Choroid plexus epithelial cell (primary cell): ENCODE measurements around the gene ZCCHC14.

Experiments used
- DNase-seq: peaks from one replicate; pipeline ENCODE4 v3.0.0-alpha.2; 2010; ENCODE audit warnings: low read depth
- H3K4me3 ChIP-seq: 2 replicates; pipeline ENCODE4 v1.5.1; 2011; ENCODE audit warnings: low read depth, mild to moderate bottlenecking, control low read depth, low read length, moderate library complexity
- CTCF ChIP-seq: conservative IDR thresholded peaks from 2 replicates; pipeline ENCODE4 v1.5.1; 2011; ENCODE audit warnings: low read depth, mild to moderate bottlenecking, control low read depth, inconsistent platforms, low read length, moderate library complexity

ZCCHC14 gene

GRCh38 chr16:87534030-87534653 is 41.3 kb upstream of the ZCCHC14 start:
- H3K4me3 ChIP-seq = no peak overlapping the region
- DNase-seq = no peak
- TF ChIP-seq CTCF = no peak

GRCh38 chr16:87533061-87533460 is 40.2 kb upstream of the ZCCHC14 start:
- TF ChIP-seq CTCF = no peak
- H3K4me3 ChIP-seq = no peak overlapping the region
- DNase-seq = no peak

- no peak overlapping the region for H3K4me3 ChIP-seq
- no peak for DNase-seq
- TF ChIP-seq CTCF = no peak
Measured at GRCh38 chr16:87531418-87531817, 38.6 kb upstream of the ZCCHC14 start.

- H3K4me3 ChIP-seq = no peak overlapping the region
- DNase-seq = no peak
- TF ChIP-seq CTCF = no peak
Measured at GRCh38 chr16:87528690-87529579, 36.1 kb upstream of the ZCCHC14 start.

GRCh38 chr16:87527055-87527724 is 34.4 kb upstream of the ZCCHC14 start:
- no peak overlapping the region for H3K4me3 ChIP-seq
- TF ChIP-seq CTCF = no peak
- DNase-seq = no peak

- DNase-seq = no peak
- H3K4me3 ChIP-seq = no peak overlapping the region
- TF ChIP-seq CTCF = no peak
Measured at GRCh38 chr16:87526238-87526947, 33.6 kb upstream of the ZCCHC14 start.
